H4 (cell line): ENCODE results near the gene MRPL21. TPM values are rescaled to one million over a fixed set of nuclear protein-coding genes. Genes with fewer than 3 reads are reported as not detected.
"Not testable (repeated sequence)": the region's sequence is repeated elsewhere in the genome, so short reads cannot be mapped to it uniquely, and the experiment has no call there.

Source experiments
- DNase-seq: peaks from one replicate; pipeline ENCODE4 v3.0.0-alpha.2; 2015; ENCODE audit warnings: low spot score
- total RNA-seq: library from RNA; depleted of rRNA; stranded (reverse); fragments of >200 nt; shearing (Covaris generic); gene quantifications from 2 replicates; pipeline ENCODE4 v1.2.3, GENCODE V29; 2014

Gene MRPL21
- total RNA-seq, 1 experiment from 2014 or later: 110 TPM

DNA sequence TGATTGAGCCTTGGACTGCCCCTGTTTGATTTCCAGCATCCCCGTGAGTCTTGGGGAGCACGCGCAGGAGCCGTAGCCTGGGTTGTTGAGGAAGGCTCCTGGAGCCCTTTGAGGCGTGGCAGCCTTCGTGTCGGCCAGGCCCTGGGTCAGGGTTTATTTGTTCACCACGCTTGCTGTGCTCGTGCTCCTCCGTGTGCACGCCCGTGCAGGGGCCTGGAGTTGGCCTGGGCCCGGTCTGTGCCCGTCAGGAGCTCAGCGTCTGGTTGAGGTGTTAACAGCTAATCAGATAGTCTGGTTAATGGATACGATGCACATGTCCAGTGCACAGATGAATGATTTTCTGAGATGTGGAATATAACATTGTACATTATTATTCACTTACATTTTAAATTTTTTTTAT lies 8.1 kb upstream of the MRPL21 start:
- DNase-seq: no peak

DNA sequence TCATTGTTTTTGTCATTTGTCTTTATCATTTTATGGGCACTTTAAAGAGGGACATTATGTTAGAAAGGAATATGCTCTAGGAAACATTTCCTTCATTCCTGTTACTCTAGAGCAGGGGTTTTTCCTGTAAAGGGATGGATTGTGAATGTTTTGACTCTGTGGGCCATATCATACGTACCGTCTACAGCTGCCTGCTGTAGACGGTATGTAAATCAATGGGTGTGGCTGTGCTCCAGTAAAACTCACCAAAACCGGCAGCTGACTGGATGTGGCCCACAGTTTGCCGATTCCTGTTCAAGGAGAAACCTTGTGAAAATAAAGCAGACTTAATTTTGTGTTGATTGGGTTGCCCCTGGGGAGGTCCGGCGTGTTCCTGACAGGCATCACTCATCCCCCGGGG lies 7.3 kb upstream of the MRPL21 start:
- no peak for DNase-seq

DNA sequence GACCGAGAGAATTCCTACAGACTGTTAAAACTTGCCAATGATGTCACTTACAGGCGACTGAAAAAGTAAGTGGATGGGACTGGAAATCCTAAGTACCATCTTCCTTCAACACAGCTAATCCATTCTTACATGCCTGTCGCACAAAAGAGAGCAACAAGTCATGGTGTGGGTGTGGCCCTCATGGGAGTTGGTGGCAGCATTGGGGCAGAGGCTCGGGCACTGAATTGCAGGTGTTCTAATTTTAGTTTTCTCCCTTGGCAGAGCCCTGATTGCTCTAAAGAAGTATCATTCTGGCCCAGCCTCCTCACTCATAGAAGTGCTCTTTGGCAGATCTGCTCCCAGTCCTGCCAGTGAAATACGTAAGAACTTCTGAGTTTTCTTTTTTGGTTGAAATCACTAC lies 4.6 kb upstream of the MRPL21 start:
- DNase-seq: no peak

- DNase-seq: no peak
Observed at GRCh38 chr11:68905421-68906360, 2.1 kb upstream of the MRPL21 start.

DNA sequence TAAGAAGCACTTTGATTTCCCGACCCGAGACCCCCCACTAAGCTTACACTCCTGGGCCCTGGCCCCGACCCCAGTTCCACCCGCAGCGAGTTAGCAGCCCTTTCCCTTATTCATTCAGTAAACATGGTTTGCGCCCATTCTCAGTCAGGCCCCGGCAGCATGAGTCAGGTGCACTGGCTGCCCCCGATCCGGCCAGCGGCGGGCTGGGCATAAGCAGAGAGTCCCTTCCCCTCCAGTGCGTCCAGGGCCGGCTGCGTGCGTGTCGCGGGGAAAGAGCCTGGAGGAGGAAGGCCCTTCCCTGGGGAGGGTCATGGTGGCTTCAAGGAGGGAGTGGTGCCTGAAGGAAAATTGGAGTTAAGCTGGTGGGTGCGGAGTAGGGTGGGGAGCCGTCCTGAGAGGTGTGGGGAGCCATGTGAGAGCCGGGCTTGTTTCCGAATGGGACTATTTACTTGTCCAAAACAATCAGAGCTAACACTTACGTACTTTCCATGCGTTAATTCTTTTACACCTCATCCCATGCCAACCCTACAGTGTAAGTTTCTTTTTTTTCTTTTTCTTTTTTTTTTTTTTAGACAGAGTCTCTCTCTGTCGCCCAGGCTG lies 716 bp upstream of the MRPL21 start:
- no peak for DNase-seq

- no peak for DNase-seq
Observed at GRCh38 chr11:68900835-68901381, 2.7 kb downstream of the MRPL21 start.

DNA sequence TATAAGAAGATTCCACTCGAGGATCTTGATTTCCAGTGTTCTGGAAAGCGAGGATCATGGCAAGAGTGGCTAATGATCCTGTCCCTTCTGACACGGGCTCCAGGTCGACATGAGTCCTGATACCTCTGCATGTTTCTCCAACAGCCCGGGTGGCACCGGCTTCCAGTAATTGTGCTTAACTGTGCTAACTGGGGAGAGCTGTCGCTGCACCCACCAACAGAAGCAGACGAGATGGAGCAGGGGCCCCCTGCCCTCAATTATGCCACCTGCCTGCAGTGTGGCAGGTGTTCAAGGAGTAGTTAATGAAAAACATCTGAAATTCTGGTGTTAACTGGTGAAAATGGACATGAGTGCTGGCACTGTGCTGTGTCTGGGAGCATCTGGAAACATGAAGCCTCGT lies 6.2 kb downstream of the MRPL21 start:
- DNase-seq: no peak

DNA sequence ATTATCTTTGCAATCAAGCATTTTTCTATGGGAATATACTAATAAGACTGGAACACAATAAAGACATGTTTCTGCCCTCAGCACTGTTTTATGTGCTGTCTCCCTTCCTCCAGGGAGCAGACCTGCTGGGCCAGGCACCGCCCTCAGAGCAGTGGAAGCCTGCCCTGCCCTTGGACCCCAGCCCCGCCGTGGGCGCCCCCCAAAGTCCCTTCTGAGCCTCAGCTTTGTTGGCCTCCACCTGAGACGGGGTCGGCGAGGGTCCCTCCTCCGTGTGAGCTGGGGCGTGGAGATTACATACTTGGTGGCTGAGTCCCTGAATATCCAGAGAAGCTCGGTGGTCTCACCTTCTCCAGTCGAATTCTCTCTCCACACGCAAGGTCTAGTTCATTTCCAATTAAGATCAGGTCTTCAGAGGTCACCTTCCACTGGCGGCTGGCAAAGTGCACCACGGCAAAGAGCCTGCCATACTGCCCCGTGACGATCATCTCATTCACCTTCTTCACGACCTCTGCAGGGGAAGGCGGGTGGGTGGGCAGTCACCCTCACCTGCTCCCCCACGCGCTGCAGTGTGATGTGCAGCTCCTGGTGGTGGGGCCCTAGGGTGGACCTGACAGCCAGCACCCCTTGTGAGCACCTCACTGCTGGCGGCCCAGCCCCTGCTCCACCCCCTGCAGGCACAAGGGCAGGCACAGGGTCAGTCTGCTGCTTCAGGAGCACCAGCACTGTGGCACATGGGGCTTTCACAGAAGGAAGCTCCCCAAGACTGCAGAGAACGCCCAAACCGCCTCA lies 7.3 kb downstream of the MRPL21 start:
- DNase-seq: no peak

GRCh38 chr11:68893282-68893681 lies 10.3 kb downstream of the MRPL21 start:
- DNase-seq: no peak

- no peak for DNase-seq
Observed at GRCh38 chr11:68892576-68892975, 11.1 kb downstream of the MRPL21 start.

DNA sequence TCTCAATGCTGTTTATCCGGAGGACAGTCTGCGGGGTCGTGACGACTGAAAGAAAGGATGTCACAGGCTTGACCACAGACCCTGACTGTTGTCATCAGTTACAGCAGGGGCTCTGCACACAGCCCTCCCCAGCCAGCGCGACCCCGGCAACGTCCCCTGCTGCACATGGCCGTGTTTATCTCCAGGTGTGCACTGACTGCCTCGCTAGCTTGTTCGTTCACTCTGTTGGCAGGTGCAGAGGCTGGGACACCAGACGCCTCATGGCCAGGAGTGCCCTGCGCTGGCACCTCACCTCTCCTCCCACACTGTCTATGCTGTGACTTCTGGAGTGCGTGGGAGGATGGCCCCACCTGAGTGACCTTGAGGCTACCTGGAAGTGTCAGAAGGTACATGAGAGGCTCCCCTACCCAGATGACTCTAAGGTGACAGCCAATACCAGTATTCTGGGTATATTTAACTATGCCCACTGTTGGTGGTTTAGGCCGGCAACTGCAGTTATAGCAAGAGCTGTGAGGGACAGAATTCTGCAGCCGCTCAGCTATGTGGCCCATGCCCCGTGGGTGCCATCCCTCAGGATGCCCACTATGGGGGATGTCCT lies 12.2 kb downstream of the MRPL21 start:
- no peak for DNase-seq

GRCh38 chr11:68890490-68891231 lies 13.0 kb downstream of the MRPL21 start:
- no peak for DNase-seq

GRCh38 chr11:68889948-68890446 lies 13.6 kb downstream of the MRPL21 start:
- no peak for DNase-seq

- not testable (repeated sequence) for DNase-seq
Observed at GRCh38 chr11:68884827-68885226, 18.8 kb downstream of the MRPL21 start.

DNA sequence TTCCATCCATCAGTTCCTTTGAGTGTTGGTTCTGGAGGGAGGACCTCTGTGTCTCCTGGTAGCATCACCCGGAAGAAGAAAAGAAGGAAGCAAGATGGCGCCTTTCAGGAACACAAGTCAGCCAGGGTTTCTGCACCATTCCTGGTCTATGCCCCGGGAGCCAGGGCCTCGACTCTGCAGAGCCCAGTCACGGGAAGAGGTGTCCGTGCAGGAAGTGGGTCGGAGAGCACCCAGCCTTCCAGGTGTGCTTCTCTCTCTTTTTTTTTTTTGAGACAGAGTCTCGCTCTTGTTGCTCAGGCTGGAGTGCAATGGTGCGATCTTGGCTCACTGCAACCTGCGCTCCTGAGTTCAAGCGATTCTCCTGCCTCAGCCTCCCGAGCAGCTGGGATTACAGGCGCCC lies 21.2 kb downstream of the MRPL21 start:
- DNase-seq: no peak

DNA sequence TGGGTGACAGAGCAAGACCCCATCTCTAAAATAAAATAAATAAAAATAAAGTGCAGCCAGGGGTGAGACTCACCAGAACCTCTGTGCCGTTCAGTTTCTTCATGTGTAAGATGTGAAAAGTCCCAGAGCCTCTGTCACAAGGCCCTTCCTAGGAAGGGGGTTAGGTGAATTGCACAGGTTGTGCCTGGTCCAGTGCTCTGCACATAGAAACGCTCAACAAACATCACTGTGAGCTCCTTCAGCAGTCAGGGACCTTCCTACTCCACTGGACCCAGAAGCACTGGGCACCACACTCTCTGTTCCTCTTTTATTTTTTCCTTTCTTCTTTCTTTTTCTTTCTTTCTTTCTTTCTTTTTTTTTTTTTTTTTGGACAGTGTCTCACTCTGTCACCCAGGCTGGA lies 22.3 kb downstream of the MRPL21 start:
- no peak for DNase-seq

DNA sequence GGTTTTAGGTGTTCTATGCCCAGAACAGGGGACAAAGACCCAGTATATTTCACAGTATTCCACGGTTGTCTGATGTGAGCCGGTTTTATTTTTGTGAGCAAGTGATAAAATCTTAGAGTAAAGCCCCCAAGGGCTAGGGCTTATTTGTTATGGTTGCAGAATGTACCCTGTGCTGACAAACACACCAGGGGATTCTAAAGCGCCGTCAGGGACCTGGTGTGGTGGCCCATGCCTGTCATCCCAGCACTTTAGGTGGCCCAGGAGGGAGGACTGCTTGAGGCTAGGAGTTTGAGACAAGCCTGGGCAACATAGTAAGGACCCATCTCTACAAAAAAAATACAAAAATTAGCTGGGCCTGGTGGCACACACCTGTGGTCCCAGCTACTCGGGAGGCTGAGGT lies 22.8 kb downstream of the MRPL21 start:
- no peak for DNase-seq

DNA sequence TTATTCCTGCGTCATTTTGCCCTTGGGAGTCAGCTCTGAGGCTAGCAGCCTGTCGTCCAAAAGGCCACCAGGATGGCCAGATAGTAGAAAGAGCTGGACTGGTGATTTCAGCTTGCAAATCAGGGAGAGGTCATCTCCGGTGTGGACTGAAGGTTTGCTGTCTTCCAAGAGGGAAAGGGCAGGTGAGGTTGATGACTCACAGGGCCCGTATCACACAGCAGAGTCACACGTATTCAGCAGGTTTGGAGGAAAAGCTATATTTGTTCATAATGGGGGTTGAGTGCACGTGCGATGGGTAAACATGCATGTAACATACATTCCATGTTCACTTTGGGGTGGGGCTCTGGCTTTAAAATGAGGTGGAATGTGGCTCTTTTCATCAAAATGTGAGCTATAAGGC lies 25.6 kb downstream of the MRPL21 start:
- no peak for DNase-seq

DNA sequence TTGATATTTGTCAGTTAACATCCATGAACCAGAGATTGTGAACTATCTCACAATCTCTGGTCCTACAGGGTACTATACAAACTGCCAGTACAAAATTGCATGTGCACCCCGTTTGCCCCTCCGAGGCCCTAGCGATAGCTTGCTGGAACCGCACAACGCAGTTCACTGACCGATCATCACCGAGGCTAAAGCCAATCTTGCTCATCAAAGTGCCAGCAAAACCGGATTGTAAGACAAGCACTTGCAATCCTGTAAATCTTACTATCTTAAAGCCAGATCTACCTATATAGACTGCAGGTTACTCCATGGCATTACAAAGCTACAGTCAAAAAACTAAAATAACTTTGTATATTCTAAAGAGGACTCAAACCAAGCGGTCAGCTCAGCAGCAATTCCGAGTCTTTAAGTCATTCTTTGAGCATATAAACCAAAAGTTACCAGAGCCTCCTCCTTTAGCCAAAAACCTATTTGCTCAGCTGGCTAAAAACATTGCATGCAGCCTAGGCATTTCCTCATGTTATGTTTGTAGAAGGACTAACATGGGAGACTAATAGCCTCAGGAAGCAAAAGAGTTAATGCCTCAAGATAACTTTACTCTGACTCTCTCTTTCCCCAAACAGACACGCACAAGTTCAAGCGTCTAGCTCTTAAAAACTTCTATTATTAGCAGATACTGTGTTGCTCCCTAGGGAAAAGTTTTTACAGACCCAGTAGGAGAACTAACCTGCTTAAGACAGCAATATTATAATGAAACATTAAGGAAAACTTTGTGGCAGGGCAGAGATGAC lies 31.2 kb downstream of the MRPL21 start:
- DNase-seq: no peak

DNA sequence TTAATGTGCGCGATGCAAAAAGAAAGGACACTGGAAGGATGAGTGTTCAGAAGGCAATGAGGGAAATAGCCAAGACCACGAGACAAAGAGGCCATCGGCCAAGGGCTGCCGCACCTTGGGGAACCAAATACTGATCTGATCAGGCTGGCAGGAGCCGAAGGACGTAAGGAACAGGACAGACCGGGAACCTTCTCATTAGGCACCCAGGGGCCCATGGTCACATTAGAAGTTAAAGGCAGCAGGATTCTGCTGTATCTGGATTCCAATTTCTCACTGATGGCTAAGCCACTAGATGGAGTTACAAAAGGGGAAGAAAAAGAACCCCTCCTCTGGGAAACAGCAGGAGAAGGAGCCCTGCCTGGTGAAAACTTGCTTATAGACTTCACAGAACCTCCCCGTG lies 33.2 kb downstream of the MRPL21 start:
- DNase-seq: no peak
